ENCODE data around the gene NECAB3. TPM values are rescaled to one million over a fixed set of nuclear protein-coding genes. Genes with fewer than 3 reads are reported as not detected.

The NECAB3 gene
- total and polyA plus RNA-seq, 2 donors (not counting 1 experiment from before 2014, with no cell fraction given) = 8.5 to 11.8 TPM

DNA sequence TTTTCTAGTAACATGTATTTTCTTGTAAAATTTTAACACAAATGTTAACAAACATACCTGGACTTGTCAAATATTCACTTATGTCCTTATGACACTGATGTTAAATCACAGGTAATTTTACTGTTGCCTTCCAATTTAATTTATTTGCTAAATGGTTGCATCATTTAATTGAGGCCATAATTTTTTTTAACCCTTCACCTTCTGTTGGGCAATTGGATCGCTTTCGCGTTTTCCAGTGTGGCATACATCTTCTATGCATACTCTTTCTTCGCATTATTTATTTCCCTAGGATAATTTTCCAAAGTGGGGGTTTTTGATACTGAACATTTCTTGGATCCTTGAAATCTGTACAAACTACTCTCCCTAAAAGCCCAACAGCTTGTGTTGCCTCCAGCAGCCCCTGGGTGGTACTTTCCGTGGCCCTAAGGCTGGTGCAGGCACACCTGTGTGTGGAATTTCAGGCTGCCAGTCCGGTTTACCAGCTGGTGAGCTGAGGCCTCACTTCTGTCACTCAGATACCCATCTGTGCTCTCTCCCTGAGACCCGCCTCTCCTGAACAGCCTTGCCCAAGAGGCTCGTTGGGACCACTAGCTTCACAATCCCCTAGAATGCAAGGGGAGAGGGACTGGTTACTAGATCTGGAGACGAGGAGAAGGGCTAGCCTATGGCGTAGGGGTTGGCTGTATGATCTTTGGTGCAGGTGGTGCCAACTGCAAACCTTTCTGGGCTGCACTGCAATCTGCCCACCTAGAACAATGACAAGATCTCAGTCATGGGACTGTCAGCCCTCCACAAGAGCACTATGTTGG lies 23.3 kb downstream of the NECAB3 start:
- H3K9me3 ChIP-seq (ENCODE audit: control extremely low read depth in 1 of 3, control insufficient read depth in 2 of 3, insufficient read depth in 1 of 3, low read length in 2 of 3) = no peaks in the 10 kb centered on the region
- no peaks in the 10 kb centered on the region for H3K79me2 ChIP-seq (ENCODE audit: control insufficient read depth, insufficient read depth, low read length)
- no peaks in the 10 kb centered on the region for H3K36me3 ChIP-seq (replicated peaks in 1 of 2; ENCODE audit: control extremely low read depth in 1 of 2, control insufficient read depth in 1 of 2, extremely low read depth in 1 of 2, insufficient read depth in 2 of 2, low read length in 1 of 2)
- ChIA-PET POLR2A (interaction anchor here (0.5 to 0.6 kb wide), 2 partner anchors 159 to 230 kb away, joined by 3 read pairs; no protein-coding TSS in a partner anchor), CTCF (interaction anchor here (0.6 to 5.4 kb wide), 5 partner anchors 12 to 1025 kb away, joined by 3 to 53 read pairs (median 4); partner anchors contain the start of genes ACTL10 and C20orf144)
- peaks cover 9% of the 10 kb centered on the region for H3K4me1 Mint-ChIP-seq
- H3K4me1 ChIP-seq (ENCODE audit: control insufficient read depth in 2 of 2, insufficient read depth in 2 of 2, low read length in 2 of 2) = peaks cover 0 to 9% of the 10 kb centered on the region in 2 donors
- no peak overlapping the region for H3K27ac Mint-ChIP-seq
- no peak for TF ChIP-seq EZH2 (IDR thresholded peaks at IDR 0.05; ENCODE audit: borderline replicate concordance, insufficient read depth, low read depth, low read length, poor library complexity, severe bottlenecking)
- TF ChIP-seq, protein P1, sequence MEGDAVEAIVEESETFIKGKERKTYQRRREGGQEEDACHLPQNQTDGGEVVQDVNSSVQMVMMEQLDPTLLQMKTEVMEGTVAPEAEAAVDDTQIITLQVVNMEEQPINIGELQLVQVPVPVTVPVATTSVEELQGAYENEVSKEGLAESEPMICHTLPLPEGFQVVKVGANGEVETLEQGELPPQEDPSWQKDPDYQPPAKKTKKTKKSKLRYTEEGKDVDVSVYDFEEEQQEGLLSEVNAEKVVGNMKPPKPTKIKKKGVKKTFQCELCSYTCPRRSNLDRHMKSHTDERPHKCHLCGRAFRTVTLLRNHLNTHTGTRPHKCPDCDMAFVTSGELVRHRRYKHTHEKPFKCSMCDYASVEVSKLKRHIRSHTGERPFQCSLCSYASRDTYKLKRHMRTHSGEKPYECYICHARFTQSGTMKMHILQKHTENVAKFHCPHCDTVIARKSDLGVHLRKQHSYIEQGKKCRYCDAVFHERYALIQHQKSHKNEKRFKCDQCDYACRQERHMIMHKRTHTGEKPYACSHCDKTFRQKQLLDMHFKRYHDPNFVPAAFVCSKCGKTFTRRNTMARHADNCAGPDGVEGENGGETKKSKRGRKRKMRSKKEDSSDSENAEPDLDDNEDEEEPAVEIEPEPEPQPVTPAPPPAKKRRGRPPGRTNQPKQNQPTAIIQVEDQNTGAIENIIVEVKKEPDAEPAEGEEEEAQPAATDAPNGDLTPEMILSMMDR (IDR thresholded peaks at IDR 0.05) = no peak
- ATAC-seq (ENCODE audit: low read depth) (no peak), DNase-seq (no peak)
- no peaks in the 10 kb centered on the region for H4K20me1 ChIP-seq (ENCODE audit: control insufficient read depth, insufficient read depth, low read length, poor library complexity, severe bottlenecking)
- H3K4me3 ChIP-seq (ENCODE audit: control extremely low read depth in 1 of 5, extremely low read depth in 1 of 5, insufficient read depth in 1 of 5, low read depth in 2 of 5, low read length in 4 of 5) = no peak overlapping the region
- H3K9me3 Mint-ChIP-seq (ENCODE audit: insufficient read depth) = no peaks in the 10 kb centered on the region
- no peak overlapping the region for H2AFZ ChIP-seq (ENCODE audit: insufficient read depth, low read depth, low read length, poor library complexity, severe bottlenecking)
- H3K4me2 ChIP-seq (replicated peaks; ENCODE audit: low read depth, low read length, poor library complexity, severe bottlenecking) = no peak overlapping the region
- H3K27ac ChIP-seq (ENCODE audit: low read length in 2 of 2) = no peak overlapping the region
- H3K27me3 Mint-ChIP-seq = no peaks in the 10 kb centered on the region
- WGBS (ENCODE audit: insufficient coverage) = 100% methylated on average over 3 of the region's 10 CpGs
- H3K9ac ChIP-seq (ENCODE audit: low read length) = no peak overlapping the region
- H3K4me3 Mint-ChIP-seq = no peak overlapping the region
- H3K27me3 ChIP-seq (replicated peaks in 1 of 4; ENCODE audit: control extremely low read depth in 1 of 4, control insufficient read depth in 3 of 4, insufficient read depth in 4 of 4, low read length in 3 of 4) = no peaks in the 10 kb centered on the region
- intact Hi-C loops (cut with micrococcal nuclease) = loop anchor here (5.0 kb wide), 1 partner anchor 259 kb away; no protein-coding TSS in a partner anchor

Data from B cell (primary cell).